C4-2B (cell line): ENCODE measurements around the gene CXXC5.

ENCODE experiments used
- ZFX ChIP-seq: fragments of 450-650 bp; IDR thresholded peaks from 2 replicates; pipeline ENCODE4 v1.6.1; 2017
- TF ChIP-seq, protein P1 (sequence below): fragments of 450-650 bp; conservative IDR thresholded peaks from 2 replicates; pipeline ENCODE4 v1.5.1; 2017; ENCODE audit warnings: mild to moderate bottlenecking

DNA sequence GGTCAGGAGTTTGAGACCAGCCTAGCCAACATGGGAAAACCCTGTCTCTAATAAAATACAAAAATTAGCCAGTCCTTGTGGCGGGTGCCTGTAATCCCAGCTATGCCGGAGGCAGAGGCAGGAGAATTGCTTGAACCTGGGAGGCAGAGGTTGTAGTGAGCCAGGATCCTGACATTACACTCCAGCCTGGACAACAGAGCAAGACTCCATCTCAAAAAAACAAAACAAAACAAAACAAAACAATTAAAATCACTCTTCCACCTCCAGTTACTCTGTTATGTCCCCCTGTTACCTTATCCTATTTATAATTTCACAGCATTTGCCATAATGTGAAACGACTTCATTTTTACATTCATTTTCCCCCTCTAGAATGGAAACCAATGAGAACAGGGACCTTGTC lies 54.4 kb downstream of the CXXC5 start:
- TF ChIP-seq, protein P1, sequence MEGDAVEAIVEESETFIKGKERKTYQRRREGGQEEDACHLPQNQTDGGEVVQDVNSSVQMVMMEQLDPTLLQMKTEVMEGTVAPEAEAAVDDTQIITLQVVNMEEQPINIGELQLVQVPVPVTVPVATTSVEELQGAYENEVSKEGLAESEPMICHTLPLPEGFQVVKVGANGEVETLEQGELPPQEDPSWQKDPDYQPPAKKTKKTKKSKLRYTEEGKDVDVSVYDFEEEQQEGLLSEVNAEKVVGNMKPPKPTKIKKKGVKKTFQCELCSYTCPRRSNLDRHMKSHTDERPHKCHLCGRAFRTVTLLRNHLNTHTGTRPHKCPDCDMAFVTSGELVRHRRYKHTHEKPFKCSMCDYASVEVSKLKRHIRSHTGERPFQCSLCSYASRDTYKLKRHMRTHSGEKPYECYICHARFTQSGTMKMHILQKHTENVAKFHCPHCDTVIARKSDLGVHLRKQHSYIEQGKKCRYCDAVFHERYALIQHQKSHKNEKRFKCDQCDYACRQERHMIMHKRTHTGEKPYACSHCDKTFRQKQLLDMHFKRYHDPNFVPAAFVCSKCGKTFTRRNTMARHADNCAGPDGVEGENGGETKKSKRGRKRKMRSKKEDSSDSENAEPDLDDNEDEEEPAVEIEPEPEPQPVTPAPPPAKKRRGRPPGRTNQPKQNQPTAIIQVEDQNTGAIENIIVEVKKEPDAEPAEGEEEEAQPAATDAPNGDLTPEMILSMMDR, result no peak
- no peak for TF ChIP-seq ZFX
